Activated T-cell treated with anti-CD3 and anti-CD28 coated beads for 1 hour (primary cell): Measurements from ENCODE around the gene SPAG16.
"Not testable (repeated sequence)": the region's sequence is repeated elsewhere in the genome, so short reads cannot be mapped to it uniquely, and the experiment has no call there.

Source experiments
- DNase-seq: peaks from one replicate; pipeline ENCODE4 v3.0.0-alpha.2; 2020; ENCODE audit warnings: low read depth

Gene SPAG16

GRCh38 chr2:213551526-213551925 lies 267.3 kb downstream of the SPAG16 start:
- no peak for DNase-seq

- DNase-seq, result no peak
Measured at GRCh38 chr2:213559053-213559452, 274.8 kb downstream of the SPAG16 start.

- DNase-seq, result no peak
Measured at GRCh38 chr2:213561759-213562158, 277.5 kb downstream of the SPAG16 start.

- no peak for DNase-seq
Measured at GRCh38 chr2:213562539-213563180, 278.4 kb downstream of the SPAG16 start.

- DNase-seq, result no peak
Measured at GRCh38 chr2:213566846-213567245, 282.6 kb downstream of the SPAG16 start.

GRCh38 chr2:213609570-213610170 lies 325.4 kb downstream of the SPAG16 start:
- DNase-seq, result no peak

- DNase-seq, result no peak
Measured at GRCh38 chr2:213627054-213627710, 342.9 kb downstream of the SPAG16 start.

GRCh38 chr2:213627835-213628460 lies 343.7 kb downstream of the SPAG16 start:
- DNase-seq, result no peak

- no peak for DNase-seq
Measured at GRCh38 chr2:213640738-213641425, 356.6 kb downstream of the SPAG16 start.

- DNase-seq, result no peak
Measured at GRCh38 chr2:213644926-213645325, 360.7 kb downstream of the SPAG16 start.

GRCh38 chr2:213649176-213649575 lies 364.9 kb downstream of the SPAG16 start:
- DNase-seq, result no peak

- no peak for DNase-seq
Measured at GRCh38 chr2:213664817-213665216, 380.6 kb downstream of the SPAG16 start.

- no peak for DNase-seq
Measured at GRCh38 chr2:213669657-213670056, 385.4 kb downstream of the SPAG16 start.

- no peak for DNase-seq
Measured at GRCh38 chr2:213678437-213679218, 394.4 kb downstream of the SPAG16 start.

GRCh38 chr2:213679894-213680293 lies 395.6 kb downstream of the SPAG16 start:
- no peak for DNase-seq

- no peak for DNase-seq
Measured at GRCh38 chr2:213682276-213682675, 398.0 kb downstream of the SPAG16 start.

- DNase-seq, result no peak
Measured at GRCh38 chr2:213688133-213688532, 403.9 kb downstream of the SPAG16 start.

GRCh38 chr2:213688825-213689224 lies 404.6 kb downstream of the SPAG16 start:
- DNase-seq, result not testable (repeated sequence)

GRCh38 chr2:213689585-213689984 lies 405.3 kb downstream of the SPAG16 start:
- no peak for DNase-seq

- DNase-seq, result no peak
Measured at GRCh38 chr2:213691351-213691750, 407.1 kb downstream of the SPAG16 start.

- no peak for DNase-seq
Measured at GRCh38 chr2:213696442-213696841, 412.2 kb downstream of the SPAG16 start.

GRCh38 chr2:213701365-213701764 lies 417.1 kb downstream of the SPAG16 start:
- DNase-seq, result not testable (repeated sequence)
